CD8-positive, alpha-beta memory T cell (primary cell): ENCODE measurements around the gene AFAP1. TPM values are rescaled to one million over a fixed set of nuclear protein-coding genes. Genes with fewer than 3 reads are reported as not detected.

Experiments used
- CTCF ChIA-PET: fragments of 350-600 bp; sonication (Branson Sonifier 250); formaldehyde crosslinking; loops from one replicate; lab custom pipeline; 2021; ENCODE audit warnings: antibody characterized with exemption; lab: Charles Lee
- POLR2A ChIA-PET: fragments of 350-600 bp; sonication (Branson Sonifier 250); formaldehyde crosslinking; loops from one replicate; lab custom pipeline; 2021; ENCODE audit warnings: antibody characterized with exemption; lab: Charles Lee
- DNase-seq, 5 donors: peaks; one replicate each; pipeline versions ENCODE4 v3.0.0 to v3.0.0-alpha.2; 2020 to 2022; ENCODE audit warnings: mixed read lengths in 1 of 5
- H3K27ac ChIP-seq: one replicate; pipeline ENCODE4 v1.7.0; 2013; ENCODE audit warnings: low read depth, mild to moderate bottlenecking, low read length, moderate library complexity
- H3K27me3 ChIP-seq: 2 replicates; pipeline ENCODE4 v1.7.0; 2013; ENCODE audit warnings: low read length, mild to moderate bottlenecking; ENCODE audit not compliant: insufficient read depth, poor library complexity, severe bottlenecking
- H3K36me3 ChIP-seq: 2 replicates; pipeline ENCODE4 v1.7.0; 2013; ENCODE audit warnings: mild to moderate bottlenecking, low read length, moderate library complexity; ENCODE audit not compliant: insufficient read depth
- H3K4me1 ChIP-seq: 2 replicates; pipeline ENCODE4 v1.7.0; 2013; ENCODE audit warnings: mild to moderate bottlenecking, low read length, moderate library complexity; ENCODE audit not compliant: insufficient read depth
- H3K4me3 ChIP-seq: 2 replicates; pipeline ENCODE4 v1.7.0; 2013; ENCODE audit warnings: mild to moderate bottlenecking, low read length
- H3K9me3 ChIP-seq: 2 replicates; pipeline ENCODE4 v1.7.0; 2013; ENCODE audit warnings: mild to moderate bottlenecking, low read length
- H3K27ac Mint-ChIP-seq, 8 donors: one replicate each; pipeline ENCODE4 v1.8.0; 2020 to 2021; ENCODE audit warnings: mixed read lengths in 8 of 8, mild to moderate bottlenecking in 6 of 8, inconsistent platforms in 3 of 8, moderate library complexity in 3 of 8
- H3K27me3 Mint-ChIP-seq, 2 donors: one replicate each; pipeline ENCODE4 v1.8.0; 2020 to 2021; ENCODE audit warnings: mixed read lengths in 2 of 2, mild to moderate bottlenecking in 1 of 2, moderate library complexity in 1 of 2
- H3K36me3 Mint-ChIP-seq, 3 donors: one replicate each; pipeline ENCODE4 v1.8.0; 2020 to 2021; ENCODE audit warnings: mixed read lengths in 3 of 3, inconsistent platforms in 1 of 3, mild to moderate bottlenecking in 1 of 3
- H3K4me1 Mint-ChIP-seq, 3 donors: one replicate each; pipeline ENCODE4 v1.8.0; 2020 to 2021; ENCODE audit warnings: mixed read lengths in 3 of 3, inconsistent platforms in 1 of 3, mild to moderate bottlenecking in 1 of 3
- H3K4me3 Mint-ChIP-seq, 7 donors: one replicate each; pipeline ENCODE4 v1.8.0; 2020 to 2021; ENCODE audit warnings: mixed read lengths in 7 of 7, mild to moderate bottlenecking in 6 of 7, moderate library complexity in 4 of 7, inconsistent platforms in 2 of 7
- H3K9me3 Mint-ChIP-seq, 5 donors: one replicate each; pipeline ENCODE4 v1.8.0; 2020 to 2022; ENCODE audit warnings: mixed read lengths in 5 of 5, mild to moderate bottlenecking in 3 of 5, moderate library complexity in 2 of 5, inconsistent platforms in 1 of 5
- polyA plus RNA-seq: library from polyadenylated mRNA; unstranded; fragments of 300-500 nt; fragmentation: Illumina TruSeq; gene quantifications from one replicate; pipeline ENCODE4 v1.2.3, GENCODE V29; 2021
- total RNA-seq, 2 experiments: library from RNA; stranded (reverse); gene quantifications; one replicate each; pipeline ENCODE4 v1.2.3, GENCODE V29; 2021

Gene AFAP1
- total and polyA plus RNA-seq, 3 experiments from 2014 or later, result 2.3 to 19.9 (median 18.4) TPM

GRCh38 chr4:7893539-7893938, 46.1 kb downstream of the AFAP1 start:
- Mint-ChIP-seq H3K27me3 (peaks cover 0 to 6% of the 10 kb centered on the region in 2 donors), H3K36me3 (peaks cover under 1 to 9% (median 4%) of the 10 kb centered on the region in 3 donors), H3K27ac (no peak overlapping the region), H3K4me1 (peaks cover 6 to 15% (median 10%) of the 10 kb centered on the region in 3 donors), H3K4me3 (no peak overlapping the region), H3K9me3 (peaks cover 5 to 8% (median 5%) of the 10 kb centered on the region in 5 donors)
- Histone ChIP-seq H3K27ac (no peak overlapping the region), H3K27me3 (no peaks in the 10 kb centered on the region), H3K4me3 (no peak overlapping the region), H3K9me3 (no peaks in the 10 kb centered on the region), H3K4me1 (no peaks in the 10 kb centered on the region), H3K36me3 (no peaks in the 10 kb centered on the region)
- POLR2A ChIA-PET, result no interaction called here
- CTCF ChIA-PET, result no interaction called here
- no peak for DNase-seq

DNA sequence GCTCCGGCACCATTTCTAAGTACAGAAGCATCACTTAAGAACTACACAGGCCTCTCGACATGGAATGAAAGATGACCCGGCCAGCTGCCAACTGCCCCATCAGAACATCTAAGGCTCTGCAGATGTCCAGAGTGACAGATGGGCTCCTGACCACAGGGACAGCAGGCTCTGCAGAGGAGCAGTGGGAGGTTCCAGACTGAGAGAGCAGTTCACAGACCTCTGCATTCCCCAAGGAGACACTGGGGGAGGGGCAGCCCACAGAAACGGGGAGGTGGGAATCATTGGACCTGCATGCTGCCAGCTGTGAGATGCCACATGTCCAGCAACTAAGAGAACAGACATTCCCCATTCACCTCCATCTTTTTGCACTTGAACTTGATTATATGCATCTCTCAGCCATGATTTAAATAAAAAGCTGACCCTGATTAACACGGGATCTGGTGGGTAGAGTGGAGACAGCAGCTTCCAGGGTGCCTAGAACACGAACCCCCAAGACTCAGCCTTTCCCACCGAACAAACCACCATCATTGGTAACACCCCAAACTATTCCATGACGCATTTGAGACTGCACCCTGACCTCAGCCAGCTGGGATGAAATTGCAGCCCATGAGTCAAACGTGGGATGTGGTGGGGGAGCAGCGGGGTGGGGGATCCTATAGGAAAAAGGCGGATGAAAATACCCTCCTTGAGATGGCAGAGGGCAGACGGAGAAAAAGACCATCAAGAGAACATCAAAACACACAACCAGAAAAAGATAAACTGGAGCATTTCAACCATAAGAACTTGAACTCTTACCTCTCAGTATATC, 47.2 kb downstream of the AFAP1 start:
- Mint-ChIP-seq H3K27ac (no peak overlapping the region), H3K4me3 (no peak overlapping the region), H3K27me3 (peaks cover 0 to 6% of the 10 kb centered on the region in 2 donors), H3K36me3 (peaks cover 2 to 15% (median 4%) of the 10 kb centered on the region in 3 donors), H3K4me1 (peaks cover 6 to 12% (median 10%) of the 10 kb centered on the region in 3 donors), H3K9me3 (peaks cover 10 to 14% (median 12%) of the 10 kb centered on the region in 5 donors)
- Histone ChIP-seq H3K4me3 (no peak overlapping the region), H3K36me3 (no peaks in the 10 kb centered on the region), H3K27ac (no peak overlapping the region), H3K9me3 (no peaks in the 10 kb centered on the region), H3K27me3 (no peaks in the 10 kb centered on the region), H3K4me1 (no peaks in the 10 kb centered on the region)
- ChIA-PET CTCF (interaction anchor here (1.2 kb wide), 1 partner anchor 15 kb away, joined by 4 read pairs; no protein-coding TSS in a partner anchor), POLR2A (no interaction called here)
- DNase-seq, result no peak

GRCh38 chr4:7890635-7891393, 48.8 kb downstream of the AFAP1 start:
- no peak for DNase-seq
- Histone ChIP-seq H3K4me3 (no peak overlapping the region), H3K36me3 (no peaks in the 10 kb centered on the region), H3K9me3 (no peaks in the 10 kb centered on the region), H3K4me1 (no peaks in the 10 kb centered on the region), H3K27me3 (no peaks in the 10 kb centered on the region), H3K27ac (no peak overlapping the region)
- ChIA-PET CTCF (interaction anchor here (1.2 kb wide), 1 partner anchor 14 kb away, joined by 4 read pairs; no protein-coding TSS in a partner anchor), POLR2A (no interaction called here)
- peaks cover 0 to 10% of the 10 kb centered on the region in 2 donors for H3K27me3 Mint-ChIP-seq
- H3K9me3 Mint-ChIP-seq, result peaks cover 11 to 16% (median 13%) of the 10 kb centered on the region in 5 donors
- peak overlapping the region in 2 of 8 donors; percentile 0 to 22 for H3K27ac Mint-ChIP-seq
- peaks cover 6 to 10% (median 8%) of the 10 kb centered on the region in 3 donors for H3K4me1 Mint-ChIP-seq
- no peak overlapping the region for H3K4me3 Mint-ChIP-seq
- H3K36me3 Mint-ChIP-seq, result peaks cover 2 to 18% (median 8%) of the 10 kb centered on the region in 3 donors

DNA sequence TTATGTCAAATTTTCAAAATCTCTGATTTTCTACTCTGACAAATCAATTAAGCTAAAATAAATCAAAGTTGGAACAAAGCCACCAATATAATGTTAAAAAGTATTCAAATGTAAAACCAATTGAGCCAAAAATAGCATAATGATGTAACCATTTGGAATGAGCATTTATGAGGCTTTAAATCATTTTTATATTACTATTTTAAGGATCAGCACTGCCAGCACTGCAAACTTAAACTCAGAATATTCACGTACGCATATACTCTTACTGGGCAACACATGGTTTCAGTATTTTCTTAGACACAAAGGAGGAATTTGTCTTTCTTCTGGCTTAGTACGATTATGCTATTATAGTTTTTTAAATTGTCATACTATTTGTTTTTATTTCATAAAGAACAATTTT, 52.2 kb downstream of the AFAP1 start:
- H3K27ac Mint-ChIP-seq, result no peak overlapping the region

GRCh38 chr4:7886007-7886973, 53.4 kb downstream of the AFAP1 start:
- peaks cover 5 to 12% (median 10%) of the 10 kb centered on the region in 3 donors for H3K4me1 Mint-ChIP-seq
- H3K27me3 Mint-ChIP-seq, result peaks cover 0 to 6% of the 10 kb centered on the region in 2 donors
- no peak for DNase-seq
- Histone ChIP-seq H3K27ac (no peak overlapping the region), H3K36me3 (no peaks in the 10 kb centered on the region), H3K4me3 (no peak overlapping the region), H3K27me3 (no peaks in the 10 kb centered on the region), H3K4me1 (no peaks in the 10 kb centered on the region), H3K9me3 (no peaks in the 10 kb centered on the region)
- ChIA-PET CTCF (interaction anchor here (1.3 to 2.1 kb wide), 2 partner anchors 10 to 81 kb away, joined by 3 to 6 read pairs; no protein-coding TSS in a partner anchor), POLR2A (no interaction called here)
- no peak overlapping the region for H3K4me3 Mint-ChIP-seq
- peaks cover 11 to 16% (median 13%) of the 10 kb centered on the region in 5 donors for H3K9me3 Mint-ChIP-seq
- H3K27ac Mint-ChIP-seq, result no peak overlapping the region
- H3K36me3 Mint-ChIP-seq, result peaks cover 2 to 22% (median 4%) of the 10 kb centered on the region in 3 donors

More for the DNA sequence above, 52.2 kb downstream of the AFAP1 start:
- H3K27me3 Mint-ChIP-seq, result peaks cover 0 to 9% of the 10 kb centered on the region in 2 donors
- H3K9me3 ChIP-seq, result no peaks in the 10 kb centered on the region
- H3K4me3 ChIP-seq, result no peak overlapping the region
- no peaks in the 10 kb centered on the region for H3K27me3 ChIP-seq
- H3K4me1 Mint-ChIP-seq, result peaks cover 6 to 13% (median 7%) of the 10 kb centered on the region in 3 donors
- H3K36me3 ChIP-seq, result no peaks in the 10 kb centered on the region
- ChIA-PET POLR2A (no interaction called here), CTCF (interaction anchor here (2.1 kb wide), 1 partner anchor 83 kb away, joined by 6 read pairs; no protein-coding TSS in a partner anchor)
- H3K36me3 Mint-ChIP-seq, result peaks cover 2 to 22% (median 4%) of the 10 kb centered on the region in 3 donors
- no peak overlapping the region for H3K27ac ChIP-seq
- H3K9me3 Mint-ChIP-seq, result peaks cover 11 to 16% (median 13%) of the 10 kb centered on the region in 5 donors
- no peak for DNase-seq
- H3K4me3 Mint-ChIP-seq, result no peak overlapping the region
- no peaks in the 10 kb centered on the region for H3K4me1 ChIP-seq

- ChIA-PET CTCF (interaction anchor here (1.3 to 2.1 kb wide), 2 partner anchors 9 to 80 kb away, joined by 3 to 6 read pairs; no protein-coding TSS in a partner anchor), POLR2A (no interaction called here)
- H3K36me3 ChIP-seq, result no peaks in the 10 kb centered on the region
- H3K9me3 Mint-ChIP-seq, result peaks cover 11 to 16% (median 13%) of the 10 kb centered on the region in 5 donors
- H3K4me1 Mint-ChIP-seq, result peaks cover 10 to 18% (median 15%) of the 10 kb centered on the region in 3 donors
- peaks cover 6% of the 10 kb centered on the region for H3K4me1 ChIP-seq
- no peak overlapping the region for H3K4me3 ChIP-seq
- H3K27me3 Mint-ChIP-seq, result peaks cover 0 to 6% of the 10 kb centered on the region in 2 donors
- peaks cover 2 to 22% (median 4%) of the 10 kb centered on the region in 3 donors for H3K36me3 Mint-ChIP-seq
- no peak overlapping the region for H3K4me3 Mint-ChIP-seq
- peak overlapping the region in 2 of 8 donors; percentile 26 to 44 for H3K27ac Mint-ChIP-seq
- H3K27ac ChIP-seq, result no peak overlapping the region
- H3K9me3 ChIP-seq, result no peaks in the 10 kb centered on the region
- H3K27me3 ChIP-seq, result no peaks in the 10 kb centered on the region
- no peak for DNase-seq
These were observed 54.2 kb downstream of the AFAP1 start for GRCh38 chr4:7885216-7886006.
